ENCODE results near the gene EIF2A.
"Not testable (repeated sequence)": the region's sequence is repeated elsewhere in the genome, so short reads cannot be mapped to it uniquely, and the experiment has no call there.

EIF2A gene

DNA sequence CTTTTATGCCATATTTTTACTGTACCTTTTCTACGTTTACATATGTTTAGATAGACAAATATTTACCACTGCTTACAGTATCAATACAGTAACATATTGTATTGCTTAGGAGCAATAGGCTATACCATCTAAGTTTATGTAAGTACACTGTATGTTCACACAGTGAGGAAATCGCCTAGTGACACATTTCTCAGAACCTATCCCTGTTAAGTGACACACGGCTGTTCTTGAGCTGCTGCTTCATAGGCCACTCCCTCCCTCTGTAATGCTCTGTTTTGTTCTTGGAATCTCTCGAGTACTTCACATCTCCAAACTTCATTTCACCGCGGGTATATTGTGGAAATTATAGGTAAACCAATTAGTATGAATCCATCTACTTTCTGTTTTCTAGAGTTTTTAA, 43.2 kb downstream of the EIF2A start:
- no peak for DNase-seq (ENCODE audit: low spot score)
- TF ChIP-seq, protein P1, sequence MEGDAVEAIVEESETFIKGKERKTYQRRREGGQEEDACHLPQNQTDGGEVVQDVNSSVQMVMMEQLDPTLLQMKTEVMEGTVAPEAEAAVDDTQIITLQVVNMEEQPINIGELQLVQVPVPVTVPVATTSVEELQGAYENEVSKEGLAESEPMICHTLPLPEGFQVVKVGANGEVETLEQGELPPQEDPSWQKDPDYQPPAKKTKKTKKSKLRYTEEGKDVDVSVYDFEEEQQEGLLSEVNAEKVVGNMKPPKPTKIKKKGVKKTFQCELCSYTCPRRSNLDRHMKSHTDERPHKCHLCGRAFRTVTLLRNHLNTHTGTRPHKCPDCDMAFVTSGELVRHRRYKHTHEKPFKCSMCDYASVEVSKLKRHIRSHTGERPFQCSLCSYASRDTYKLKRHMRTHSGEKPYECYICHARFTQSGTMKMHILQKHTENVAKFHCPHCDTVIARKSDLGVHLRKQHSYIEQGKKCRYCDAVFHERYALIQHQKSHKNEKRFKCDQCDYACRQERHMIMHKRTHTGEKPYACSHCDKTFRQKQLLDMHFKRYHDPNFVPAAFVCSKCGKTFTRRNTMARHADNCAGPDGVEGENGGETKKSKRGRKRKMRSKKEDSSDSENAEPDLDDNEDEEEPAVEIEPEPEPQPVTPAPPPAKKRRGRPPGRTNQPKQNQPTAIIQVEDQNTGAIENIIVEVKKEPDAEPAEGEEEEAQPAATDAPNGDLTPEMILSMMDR (IDR thresholded peaks at IDR 0.05; ENCODE audit: extremely low read depth, insufficient read depth, missing control alignments): no peak
- in situ Hi-C loops (cut with MboI; ENCODE audit: low pct_unique_long_range_greater_than_20kb, low sequenced_read_pairs, unreplicated experiment): no loop called here

DNA sequence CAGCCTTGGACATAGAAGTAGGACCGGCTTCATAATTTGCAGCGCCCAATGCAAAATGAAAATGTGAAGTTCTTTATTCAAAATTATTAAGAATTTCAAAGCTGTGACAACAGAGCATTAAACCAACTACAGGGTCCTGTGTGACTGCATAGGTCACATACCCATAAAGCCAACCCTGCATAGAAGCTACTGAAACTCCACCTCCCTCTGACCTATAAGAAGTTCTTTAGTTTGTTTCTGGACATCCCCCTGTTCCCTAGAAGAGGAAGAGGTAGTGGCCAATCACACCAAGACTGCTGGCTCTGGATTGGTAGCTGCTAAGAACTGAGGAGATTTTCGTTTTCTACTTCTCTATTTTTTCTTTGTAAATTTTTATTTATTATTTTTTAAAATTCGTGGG, 47.6 kb downstream of the EIF2A start:
- in situ Hi-C loops (cut with MboI; ENCODE audit: low pct_unique_long_range_greater_than_20kb, low sequenced_read_pairs, unreplicated experiment): no loop called here
- TF ChIP-seq, protein P1 (IDR thresholded peaks at IDR 0.05; ENCODE audit: extremely low read depth, insufficient read depth, missing control alignments): no peak
- no peak for DNase-seq (ENCODE audit: low spot score)

DNA sequence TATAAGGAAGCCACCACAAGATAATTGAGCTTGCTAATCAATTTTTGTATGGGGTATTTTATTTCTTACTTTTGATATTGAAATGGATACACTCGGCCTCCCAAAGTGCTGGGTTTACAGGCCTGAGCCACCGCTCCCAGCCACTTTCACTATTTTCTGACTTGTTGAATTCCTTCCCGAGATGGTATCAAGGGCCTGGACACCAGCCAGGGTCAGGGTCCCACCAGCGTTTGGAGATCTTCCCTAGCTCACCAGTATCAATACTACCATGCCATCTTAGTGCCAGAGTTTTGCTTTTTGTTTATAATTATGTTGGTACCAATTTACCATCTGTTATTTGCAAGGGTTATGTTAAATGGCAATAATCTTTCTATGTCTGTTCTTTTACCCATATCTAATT, 51.1 kb downstream of the EIF2A start:
- TF ChIP-seq, protein P1 (IDR thresholded peaks at IDR 0.05; ENCODE audit: extremely low read depth, insufficient read depth, missing control alignments): no peak
- in situ Hi-C loops (cut with MboI; ENCODE audit: low pct_unique_long_range_greater_than_20kb, low sequenced_read_pairs, unreplicated experiment): no loop called here
- DNase-seq (ENCODE audit: low spot score): no peak

DNA sequence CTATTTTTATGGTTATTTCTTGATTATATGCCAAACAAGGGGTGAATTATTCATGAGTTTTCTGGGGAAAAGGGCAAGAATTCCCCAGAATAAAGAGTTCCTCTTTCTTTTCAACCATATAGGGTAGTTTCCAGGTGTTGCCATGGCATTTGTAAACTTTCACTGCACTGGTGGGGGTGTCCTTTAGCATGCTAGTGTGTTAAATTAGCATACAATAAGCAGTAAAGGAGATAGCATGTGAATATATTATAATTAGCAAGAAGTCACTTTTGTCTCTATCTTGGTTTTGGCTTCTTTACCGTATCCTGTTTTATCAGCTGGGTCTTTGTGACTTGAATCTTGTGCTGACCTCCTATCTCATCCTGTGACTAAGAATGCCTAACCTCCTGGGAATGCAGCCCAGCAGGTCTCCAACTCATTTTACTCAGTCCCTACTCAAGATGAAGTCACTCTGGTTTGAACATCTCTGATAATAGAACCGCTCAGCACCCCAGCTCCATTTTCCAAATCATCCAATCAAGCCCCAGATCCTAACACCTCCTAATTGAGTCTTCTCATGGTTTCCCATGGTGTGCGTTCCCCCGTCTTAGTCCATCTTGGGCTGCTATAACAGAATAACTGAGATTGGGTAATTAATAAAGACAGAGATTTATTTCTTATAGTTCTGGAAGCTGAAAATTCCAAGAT, 53.2 kb downstream of the EIF2A start:
- TF ChIP-seq, protein P1 (IDR thresholded peaks at IDR 0.05; ENCODE audit: extremely low read depth, insufficient read depth, missing control alignments): no peak
- in situ Hi-C loops (cut with MboI; ENCODE audit: low pct_unique_long_range_greater_than_20kb, low sequenced_read_pairs, unreplicated experiment): no loop called here
- no peak for DNase-seq (ENCODE audit: low spot score)

DNA sequence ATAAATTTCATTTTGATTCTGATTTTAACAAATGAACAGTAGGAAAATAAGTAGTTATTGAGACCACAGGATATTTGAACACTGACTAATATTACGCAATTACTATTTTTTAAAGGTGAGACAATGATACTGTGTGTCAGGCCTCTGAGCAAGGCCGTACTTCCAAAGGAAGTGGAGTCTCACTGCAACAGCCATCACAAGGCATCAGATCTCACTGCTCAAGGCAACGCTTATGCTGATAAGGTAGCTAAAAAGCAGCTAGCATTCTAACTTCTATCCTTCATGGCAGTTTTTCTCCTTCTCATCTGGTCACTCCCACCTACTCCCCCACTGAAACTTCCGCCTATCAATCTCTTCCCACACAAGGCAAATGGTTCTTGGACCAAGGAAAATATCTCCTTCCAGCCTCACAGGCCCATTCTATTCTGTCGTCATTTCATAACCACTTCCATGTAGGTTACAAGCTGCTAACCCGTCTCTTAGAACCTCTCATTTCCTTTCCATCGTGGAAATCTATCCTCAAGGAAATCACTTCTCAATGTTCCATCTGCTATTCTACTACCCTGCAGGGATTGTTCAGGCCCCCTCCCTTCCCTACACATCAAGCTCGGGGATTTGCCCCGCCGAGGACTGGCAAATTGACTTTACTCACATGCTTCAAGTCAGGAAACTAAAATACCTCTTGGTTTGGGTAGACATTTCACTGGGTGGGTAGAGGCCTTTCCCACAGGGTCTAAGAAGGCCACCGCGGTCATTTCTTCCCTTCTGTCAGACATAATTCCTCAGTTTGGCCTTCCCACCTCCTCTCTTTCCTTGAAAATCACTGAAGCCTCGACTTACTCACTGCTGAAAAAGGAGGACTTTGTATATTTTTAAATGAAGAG, 54.3 kb downstream of the EIF2A start:
- in situ Hi-C loops (cut with MboI; ENCODE audit: low pct_unique_long_range_greater_than_20kb, low sequenced_read_pairs, unreplicated experiment); DNase-seq (ENCODE audit: low spot score): not testable (repeated sequence)

DNA sequence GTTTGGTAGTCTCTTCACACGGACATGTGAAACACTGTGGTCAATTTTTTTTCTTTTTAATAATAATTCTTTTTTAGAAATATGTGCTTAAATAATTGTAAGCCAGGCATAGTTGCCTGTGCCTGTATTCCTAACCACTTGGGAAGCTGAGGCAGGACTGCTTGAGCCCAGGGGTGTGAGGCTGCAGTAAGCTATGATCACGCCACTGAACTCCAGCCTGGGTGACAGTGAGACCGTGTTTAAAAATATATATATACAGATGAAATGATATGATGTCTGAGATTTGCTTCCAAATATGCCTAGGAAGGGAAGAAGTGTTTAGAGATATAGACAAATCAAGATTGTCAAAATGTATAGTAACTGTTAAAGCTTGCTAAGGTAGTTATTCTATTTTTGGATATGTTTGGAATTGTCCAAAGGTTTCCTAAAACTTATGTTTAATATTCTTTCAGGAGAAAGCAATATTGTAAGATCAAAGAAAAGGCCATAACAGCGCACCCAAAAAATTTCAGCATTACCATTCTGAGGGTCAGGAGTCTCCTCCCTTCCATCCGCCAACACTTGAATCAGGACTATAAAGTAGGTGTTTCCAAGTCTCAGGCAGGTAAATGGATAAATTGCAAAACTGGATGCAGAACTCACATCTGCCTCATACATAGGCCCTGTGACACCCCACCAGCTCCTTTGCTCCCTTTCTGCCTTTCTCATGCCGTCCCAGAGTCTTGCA, 56.0 kb downstream of the EIF2A start:
- no peak for DNase-seq (ENCODE audit: low spot score)
- in situ Hi-C loops (cut with MboI; ENCODE audit: low pct_unique_long_range_greater_than_20kb, low sequenced_read_pairs, unreplicated experiment): no loop called here
- TF ChIP-seq, protein P1 (IDR thresholded peaks at IDR 0.05; ENCODE audit: extremely low read depth, insufficient read depth, missing control alignments): no peak
